Frontal cortex (tissue), 4 donors: Measurements from ENCODE around the gene CLEC11A. TPM values are rescaled to one million over a fixed set of nuclear protein-coding genes. Genes with fewer than 3 reads are reported as not detected.
A peak's percentile ranks its signal among the peaks of the same experiment; 100 is the strongest.

ENCODE experiments used
- DNase-seq, 2 donors: peaks; one replicate each; pipeline ENCODE4 v3.0.0; 2012; ENCODE audit warnings: low spot score in 2 of 2
- FAIRE-seq: peaks from 2 replicates; lab custom pipeline; 2012; peaks lifted over from hg19 to GRCh38; lab: Jason Lieb, UNC
- total RNA-seq: library from RNA; depleted of rRNA; stranded (reverse); fragments of >200 nt; gene quantifications from one replicate; pipeline ENCODE4 v1.2.3, GENCODE V29; 2014
- donor health status: control.
- donor health status: control.
- donor health status: control.

Gene CLEC11A
- total RNA-seq, 1 donor from 2014 or later, result 2.4 TPM

DNA sequence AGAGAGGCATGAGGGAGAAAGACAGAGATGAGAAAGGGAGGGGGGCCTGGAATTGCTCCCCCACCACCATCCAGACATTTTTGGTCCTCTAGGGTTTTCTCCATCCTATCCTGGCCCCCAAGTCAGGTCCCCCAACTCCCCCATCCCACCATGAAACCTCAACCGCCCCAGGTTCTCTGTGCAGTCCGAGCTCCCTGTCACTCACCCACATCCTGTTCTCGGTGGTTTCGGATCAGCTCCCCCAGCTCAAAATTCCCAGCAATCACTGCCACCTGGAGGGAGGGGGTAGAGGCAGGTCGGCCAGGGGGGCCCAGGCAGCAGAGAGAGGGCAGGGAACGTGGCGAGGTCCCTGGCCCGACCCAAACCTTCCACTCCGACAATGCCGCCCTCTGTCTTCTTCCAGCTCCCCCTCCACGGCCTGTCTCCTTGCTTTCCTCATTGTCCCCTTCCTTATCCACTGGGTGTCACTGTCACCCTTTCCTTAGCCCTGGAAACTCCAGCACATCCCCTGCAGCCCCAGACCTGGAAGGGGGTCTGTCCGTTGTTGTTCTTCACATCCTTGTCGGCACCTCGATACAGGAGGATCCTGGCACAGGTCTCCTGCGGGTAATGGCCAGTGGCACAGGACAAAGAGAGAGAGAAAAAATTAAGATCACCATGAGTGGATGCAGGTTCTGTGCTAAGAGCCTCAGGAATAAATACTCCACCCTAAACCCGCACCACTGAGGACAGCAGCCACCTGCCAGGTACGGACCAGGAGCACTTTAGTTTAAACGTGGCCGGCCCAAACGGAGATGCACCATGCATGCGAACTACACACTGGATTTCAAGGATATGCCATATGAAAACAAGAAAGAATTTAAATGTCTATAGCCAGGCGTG lies 19.0 kb upstream of the CLEC11A start:
- DNase-seq (no peak), FAIRE-seq (no peak)

DNA sequence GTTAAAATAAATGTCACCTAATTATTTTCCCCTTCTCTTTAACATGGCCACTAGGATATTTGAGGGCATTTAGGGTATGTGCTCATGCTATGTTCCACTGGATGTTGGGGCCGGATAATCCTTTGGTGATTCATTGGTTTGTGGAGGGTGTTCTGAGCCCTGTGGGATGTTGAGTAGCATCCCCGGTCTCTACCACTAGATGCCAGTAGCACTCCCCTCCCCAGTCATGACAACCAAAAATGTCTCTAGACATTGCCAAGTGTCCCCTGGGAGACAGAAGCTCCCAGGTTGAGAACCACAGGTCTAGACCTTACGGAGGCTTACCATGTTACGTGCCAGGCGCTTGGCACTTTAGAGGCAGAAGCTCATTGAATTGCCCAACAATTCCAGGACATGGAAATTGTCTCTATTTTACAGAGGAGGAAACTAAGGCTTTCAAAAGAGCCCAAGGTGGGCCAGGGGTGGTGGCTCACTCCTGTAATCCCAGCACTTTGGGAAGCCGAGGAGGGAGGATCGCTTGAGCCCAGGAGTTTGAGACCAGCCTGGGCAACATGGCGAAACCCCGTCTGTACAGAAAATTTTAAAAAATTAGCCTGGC lies 17.6 kb upstream of the CLEC11A start:
- DNase-seq (peak; percentile 67 to 83), FAIRE-seq (no peak)

DNA sequence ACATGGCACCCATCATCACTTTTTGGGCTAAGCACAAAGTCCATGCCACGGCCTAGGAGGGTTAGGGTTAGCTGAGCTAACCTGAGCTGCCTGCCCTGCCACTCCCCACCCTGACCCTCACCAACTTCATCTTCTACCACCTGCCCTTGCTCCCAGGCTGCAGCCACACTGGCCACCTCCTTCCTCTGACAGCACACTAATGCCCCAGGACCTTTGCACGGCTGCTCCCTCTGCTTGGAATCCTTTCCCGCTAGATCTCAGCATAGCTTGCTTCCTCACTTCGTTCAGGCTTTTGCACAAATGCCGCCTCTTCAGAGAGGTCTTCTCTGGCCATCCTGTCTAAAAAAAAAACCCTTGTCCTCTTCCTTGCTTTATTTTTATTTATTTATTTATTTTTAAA lies 16.8 kb upstream of the CLEC11A start:
- FAIRE-seq (no peak), DNase-seq (no peak)

DNA sequence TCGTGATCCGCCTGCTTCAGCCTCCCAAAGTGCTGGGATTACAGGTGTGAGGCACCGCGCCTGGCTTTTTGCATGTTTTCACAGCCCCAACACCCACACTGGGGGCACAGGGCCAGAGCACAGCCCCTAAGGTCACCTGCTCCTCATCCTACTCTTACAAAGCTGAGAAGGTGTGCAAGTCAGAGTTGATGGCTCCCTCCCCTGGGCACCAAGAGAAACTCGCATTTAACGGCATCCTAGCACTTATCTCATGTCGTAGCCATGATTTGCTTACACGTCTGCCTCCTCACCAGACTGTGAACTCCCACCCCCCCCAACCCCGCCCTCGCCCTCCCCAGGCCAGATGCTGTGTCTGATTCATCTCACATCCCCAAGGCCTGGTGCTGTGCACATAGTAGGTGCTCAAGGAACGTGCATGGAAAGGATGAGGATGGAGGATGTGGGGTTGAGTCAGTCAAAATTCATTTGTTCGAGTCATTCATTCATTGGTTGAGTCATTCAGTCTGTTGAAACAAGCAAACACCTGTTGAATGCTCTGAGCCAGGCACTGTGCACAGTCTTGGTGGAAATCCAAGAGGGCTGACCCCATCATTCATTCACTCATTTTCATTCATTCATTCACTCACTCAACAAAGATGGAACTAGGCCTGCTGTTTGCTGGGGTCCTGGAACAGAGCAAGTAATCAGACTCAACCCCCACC lies 14.8 kb upstream of the CLEC11A start:
- FAIRE-seq, result no peak
- DNase-seq, result no peak

DNA sequence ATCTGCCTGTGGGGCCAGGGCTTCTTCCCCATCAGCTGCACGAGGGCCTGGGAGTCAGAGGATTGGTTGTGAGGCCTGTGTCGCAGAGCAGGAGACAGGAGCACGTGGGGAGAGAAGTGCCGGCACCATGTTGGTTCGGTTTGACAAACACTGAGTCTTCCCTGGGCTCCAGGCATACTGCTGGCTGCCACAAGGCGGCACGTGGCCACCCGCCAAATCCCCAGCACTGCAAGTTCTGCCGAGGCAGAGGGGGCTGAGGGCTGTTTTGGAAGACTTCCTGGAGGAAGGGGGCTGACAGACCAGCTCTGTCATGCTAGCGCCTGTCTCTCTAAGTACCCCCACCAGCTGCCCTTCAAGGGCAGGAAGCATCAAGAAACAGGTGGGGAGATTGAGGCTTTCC lies 13.1 kb upstream of the CLEC11A start:
- FAIRE-seq, result no peak
- DNase-seq, result no peak

DNA sequence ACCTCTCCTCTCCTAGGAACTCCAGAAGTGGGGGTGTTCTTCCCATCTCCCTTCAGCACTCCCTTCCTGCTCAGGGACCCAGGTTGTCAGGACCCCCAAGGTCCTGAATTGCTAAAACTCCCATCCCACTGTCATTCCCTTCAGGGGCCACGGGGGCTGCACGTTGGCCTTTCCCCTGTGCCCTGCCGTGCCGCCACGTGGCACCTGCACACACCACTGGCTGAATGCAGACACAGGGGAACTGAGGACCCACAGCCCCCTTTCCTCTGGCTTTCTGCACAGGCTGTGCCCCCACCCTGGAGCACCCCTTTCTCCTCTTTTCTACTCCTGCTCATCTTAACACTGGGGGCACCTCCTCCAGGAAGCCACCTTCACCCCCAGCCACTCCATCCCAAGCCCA lies 12.6 kb upstream of the CLEC11A start:
- DNase-seq (no peak), FAIRE-seq (no peak)

DNA sequence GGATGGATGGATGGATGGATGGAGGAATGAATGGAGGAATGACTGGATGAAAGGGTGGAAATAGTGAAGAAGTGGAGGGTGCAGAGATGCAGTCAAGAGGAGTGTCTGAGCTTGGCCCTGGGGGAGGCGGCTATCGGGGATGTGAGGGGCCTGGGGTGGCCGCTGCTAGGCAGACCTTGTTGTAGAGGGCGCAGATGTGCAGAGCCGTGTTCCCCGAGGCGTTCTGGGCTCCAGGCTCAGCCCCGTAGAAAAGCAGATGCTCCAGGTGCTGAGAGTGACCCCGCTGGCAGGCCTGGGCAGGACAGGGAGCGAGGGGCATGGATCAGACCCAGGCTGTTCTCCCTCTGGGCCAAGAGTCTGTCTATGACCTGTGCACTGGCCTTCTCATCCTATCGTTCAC lies 12.0 kb upstream of the CLEC11A start:
- FAIRE-seq, result no peak
- no peak for DNase-seq

DNA sequence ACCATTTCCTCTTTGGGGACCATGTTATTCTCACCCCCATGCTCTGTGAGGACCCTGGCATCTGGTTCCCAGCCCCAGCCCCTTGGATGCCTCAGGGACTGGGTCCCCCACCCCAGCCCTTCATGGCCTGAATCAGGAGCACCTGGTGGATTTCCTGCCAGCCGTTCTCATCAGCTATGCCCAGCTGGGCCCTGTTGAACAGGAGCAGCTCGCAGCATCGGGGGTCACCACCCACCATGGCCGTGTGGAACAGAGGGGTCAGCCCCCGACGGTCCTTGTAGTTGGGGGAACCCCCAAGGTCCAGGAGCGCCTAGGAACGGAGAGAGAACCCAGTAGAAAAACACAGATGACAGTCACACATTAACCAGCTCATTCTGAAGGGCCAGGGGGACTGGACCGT lies 11.4 kb upstream of the CLEC11A start:
- FAIRE-seq (no peak), DNase-seq (no peak)

DNA sequence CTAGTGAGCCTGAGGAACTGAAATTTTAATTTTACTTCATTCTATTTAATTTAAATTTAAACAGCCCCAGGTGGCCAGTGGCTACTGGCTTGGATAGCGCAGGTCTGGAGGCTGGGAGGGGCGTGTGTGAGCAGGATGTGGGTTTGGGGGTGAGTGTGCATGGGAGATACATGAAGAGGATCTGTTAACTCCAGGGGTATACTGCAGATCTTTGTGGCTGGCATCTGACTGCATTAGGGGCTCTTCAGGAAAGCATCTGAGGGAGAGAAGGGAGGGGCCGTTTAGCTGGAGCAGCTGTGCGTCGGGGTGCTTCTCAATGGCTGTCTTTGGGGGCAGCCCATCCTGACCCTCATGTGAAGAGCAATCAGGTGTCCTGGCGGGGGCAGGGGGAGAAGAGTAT lies 10.3 kb upstream of the CLEC11A start:
- FAIRE-seq, result no peak

DNA sequence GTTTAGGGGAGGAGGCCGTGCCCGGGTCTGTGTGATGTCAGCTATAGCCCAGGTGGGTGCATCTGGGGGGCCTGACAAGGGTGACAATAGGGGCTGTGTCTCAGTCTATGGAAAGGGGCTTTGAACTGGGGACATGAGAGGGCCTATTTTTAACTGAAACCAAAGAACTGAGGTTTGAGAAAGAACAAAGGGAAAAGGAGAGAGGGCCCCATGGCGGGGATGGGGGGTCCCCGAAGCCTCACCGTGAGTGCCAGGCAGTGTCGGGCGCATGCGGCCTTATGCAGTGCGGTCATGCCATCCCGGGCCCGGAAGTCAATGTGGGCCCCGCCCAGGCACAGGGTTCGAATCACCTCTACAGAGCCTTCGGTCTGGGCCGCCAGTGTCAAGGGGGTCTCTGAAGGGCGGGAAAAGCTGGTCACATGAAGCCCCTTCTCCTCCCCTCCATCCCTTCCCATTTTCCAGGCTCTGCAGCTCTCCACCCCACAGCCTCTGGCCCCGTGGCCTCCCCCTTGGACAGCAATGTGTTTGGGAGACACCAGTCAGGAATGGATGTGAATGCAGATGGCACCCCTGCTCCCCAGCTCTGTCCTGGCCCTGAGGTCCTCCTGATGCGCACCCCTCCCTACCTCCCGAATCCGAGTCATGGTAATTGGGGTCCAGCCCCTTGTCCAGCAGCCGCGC lies 9.5 kb upstream of the CLEC11A start:
- DNase-seq (no peak), FAIRE-seq (no peak)

More for the DNA sequence above, 10.3 kb upstream of the CLEC11A start:
- DNase-seq, result no peak

DNA sequence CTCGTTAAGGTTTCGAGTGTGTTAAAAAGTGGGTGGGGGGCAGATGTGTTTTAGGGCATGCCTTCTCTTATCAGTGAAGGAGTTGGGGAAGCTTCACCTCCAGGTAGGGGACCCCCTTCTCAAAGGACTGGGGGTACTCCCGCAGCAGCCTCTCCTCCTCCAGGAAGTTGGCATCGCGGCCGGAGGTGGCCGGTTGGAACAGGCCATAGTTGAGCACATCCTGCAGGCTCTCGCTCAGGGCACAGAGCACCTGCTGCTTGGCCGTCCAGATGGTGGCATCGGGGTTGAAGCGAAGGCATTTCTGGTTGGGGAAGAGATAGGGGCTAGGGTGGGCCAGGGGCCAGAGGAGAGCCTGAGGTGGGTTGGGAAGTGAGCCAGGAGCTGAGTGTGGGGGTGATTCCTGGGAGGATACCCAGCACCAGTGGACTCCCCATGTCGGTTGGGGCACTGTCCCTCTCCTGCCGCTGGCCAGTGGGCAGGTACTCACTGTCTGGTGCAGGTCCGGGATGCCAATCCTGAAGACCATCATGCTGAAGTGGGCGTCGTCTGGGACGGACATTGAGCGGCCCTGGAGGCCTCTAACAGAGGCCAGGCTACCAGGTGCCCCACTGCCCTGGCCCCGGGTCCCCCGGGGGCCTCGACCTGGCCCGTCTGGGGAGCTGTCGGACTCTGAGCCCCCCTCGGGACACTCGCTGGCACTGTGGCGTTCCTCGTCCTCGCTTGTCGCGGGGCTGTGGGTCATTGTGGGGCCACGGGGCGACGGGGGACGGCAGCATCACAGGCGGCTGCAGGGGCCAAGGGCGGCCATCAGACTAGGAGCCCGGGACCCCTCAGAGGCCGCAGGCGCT lies 6.8 kb upstream of the CLEC11A start:
- DNase-seq (no peak), FAIRE-seq (no peak)

DNA sequence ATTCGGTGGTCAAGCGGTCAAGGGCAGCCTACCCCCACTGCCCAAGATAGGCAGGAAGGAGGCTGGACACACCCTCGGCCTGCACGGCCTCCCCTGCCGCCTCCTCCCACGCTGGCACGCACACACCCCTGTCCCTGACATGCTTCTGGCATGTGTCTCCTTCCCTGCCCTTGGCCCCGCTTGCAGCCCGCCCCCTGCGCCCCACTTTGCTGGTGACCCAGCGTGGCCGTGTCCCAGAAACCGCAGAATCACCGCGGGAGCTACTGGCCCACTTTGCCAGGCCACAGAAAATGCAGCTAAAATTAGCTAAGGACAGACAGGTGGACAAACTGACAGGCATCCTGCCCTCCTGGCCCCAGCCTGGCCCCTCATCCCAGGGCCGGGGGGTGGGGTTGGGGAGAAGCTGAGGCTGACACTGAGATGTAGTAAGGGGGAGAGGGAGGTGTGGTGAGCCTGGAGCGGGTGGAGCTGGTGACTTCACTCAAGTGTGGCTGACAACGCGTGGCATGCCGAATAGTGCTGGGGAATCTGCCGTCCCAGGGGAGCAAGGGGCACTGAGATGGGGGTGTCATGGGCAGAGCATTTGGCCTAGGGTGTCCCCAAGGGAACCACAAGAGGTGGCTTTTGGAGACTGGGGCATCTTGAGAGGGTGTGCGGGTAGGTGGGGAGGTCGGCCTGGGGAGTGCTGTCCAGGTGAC lies 6.0 kb upstream of the CLEC11A start:
- FAIRE-seq, result no peak

DNA sequence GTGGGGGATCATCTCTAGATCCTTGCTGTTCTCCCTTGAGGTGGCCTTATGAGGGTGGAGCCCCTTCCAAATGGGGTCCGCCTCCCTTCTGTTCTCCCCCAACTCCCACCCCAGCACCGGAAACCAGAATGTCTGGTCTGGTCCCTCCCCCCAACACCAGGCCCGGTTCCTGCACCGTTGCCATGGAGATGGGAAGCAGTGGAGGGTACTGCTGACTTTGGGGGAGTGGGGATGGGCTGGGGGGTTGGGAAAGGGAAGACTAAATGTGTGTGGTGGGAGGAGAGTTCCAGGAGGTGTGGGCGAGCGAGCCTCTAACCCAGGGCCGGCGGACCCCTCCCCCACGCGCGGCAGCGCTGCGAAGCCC lies 5.3 kb upstream of the CLEC11A start:
- FAIRE-seq, result no peak
- no peak for DNase-seq

More for the DNA sequence above, 6.0 kb upstream of the CLEC11A start:
- no peak for DNase-seq

DNA sequence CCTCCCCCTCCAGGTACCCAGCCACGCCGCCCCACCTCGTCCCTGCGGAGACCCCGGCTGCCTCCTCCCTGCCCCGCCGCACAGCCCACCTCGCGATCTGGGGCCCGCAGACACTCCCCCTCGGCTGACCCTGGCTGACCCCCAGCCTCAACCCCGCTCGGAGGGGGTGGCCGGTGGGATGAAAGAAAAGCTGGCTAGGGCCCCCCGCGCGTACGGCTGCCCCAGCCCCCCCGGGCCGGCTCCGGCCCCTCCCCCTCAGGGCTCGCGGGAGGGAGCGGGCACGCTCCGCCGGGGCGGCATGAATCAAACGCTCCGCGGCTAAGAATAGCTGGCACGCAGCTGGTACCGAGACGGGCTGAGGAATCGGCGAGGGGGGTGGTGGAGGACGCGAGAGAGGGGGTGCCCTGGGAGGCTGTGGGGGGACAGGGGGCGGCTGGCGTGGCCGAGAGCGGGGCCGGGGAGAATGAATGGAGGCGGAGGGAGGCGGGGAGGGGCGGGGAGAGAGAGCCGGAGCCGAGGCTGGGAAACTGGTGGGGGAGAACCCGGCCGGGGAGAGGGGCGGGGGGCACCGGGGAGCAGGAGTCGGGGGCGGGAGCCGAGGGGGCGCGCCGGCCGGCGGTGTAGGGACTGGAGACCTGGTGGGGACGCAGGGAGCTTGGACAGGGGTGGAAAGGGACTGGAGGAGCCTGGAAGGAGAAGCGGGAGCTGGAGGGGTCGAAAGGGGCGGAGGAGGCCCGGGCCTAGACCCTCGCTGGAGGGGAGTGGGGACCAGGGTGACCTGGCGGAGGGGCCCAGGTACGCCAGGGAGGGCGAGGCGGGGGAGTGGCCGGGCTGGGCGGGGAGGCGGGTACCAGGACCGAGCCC lies 4.7 kb upstream of the CLEC11A start:
- DNase-seq (peak in 1 of 2 donors; percentile 75), FAIRE-seq (no peak)

DNA sequence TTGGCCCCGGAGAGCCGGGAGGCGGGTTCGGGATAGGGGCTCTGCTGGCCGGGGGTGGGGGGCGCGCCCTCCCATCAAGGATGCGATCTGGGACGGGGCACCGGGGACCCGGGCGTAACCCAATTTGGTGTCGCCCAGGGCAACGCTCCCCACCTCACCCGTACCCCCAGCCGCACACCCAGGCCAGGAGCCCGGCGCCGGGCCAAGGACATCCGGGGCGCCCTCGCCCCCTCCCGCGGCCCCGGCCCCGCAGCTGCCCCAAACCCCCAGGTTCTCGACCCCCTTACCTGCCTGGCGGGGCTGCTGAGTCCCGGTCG lies 4.1 kb upstream of the CLEC11A start:
- no peak for FAIRE-seq
- no peak for DNase-seq

DNA sequence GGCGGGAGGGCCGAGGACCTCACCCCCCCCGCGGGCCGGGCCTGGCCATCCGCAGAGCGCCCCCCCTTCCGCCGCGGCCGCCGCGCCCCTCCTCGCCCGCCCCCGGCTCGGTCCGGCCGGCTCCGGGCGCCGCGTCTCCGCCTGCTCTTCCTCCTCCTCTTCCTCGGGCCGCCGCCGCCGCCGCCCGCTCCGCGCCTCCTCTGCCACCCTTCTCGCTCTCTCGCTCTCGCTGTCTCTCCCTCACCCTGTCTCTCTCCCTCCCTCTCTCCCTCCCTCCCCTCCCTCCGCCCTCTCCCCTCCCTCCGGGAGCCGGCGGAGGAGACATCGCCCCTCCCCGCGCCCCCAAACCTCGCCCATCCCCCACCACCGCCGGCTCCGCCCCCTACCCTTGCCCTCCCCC lies 3.6 kb upstream of the CLEC11A start, which contains the start of gene SHANK1:
Gene SHANK1 (minus strand): TSS at position 237 of the 400 bp plus-strand sequence. CDS start 2,883 bp downstream, outside the sequence.
- FAIRE-seq (no peak), DNase-seq (no peak)

DNA sequence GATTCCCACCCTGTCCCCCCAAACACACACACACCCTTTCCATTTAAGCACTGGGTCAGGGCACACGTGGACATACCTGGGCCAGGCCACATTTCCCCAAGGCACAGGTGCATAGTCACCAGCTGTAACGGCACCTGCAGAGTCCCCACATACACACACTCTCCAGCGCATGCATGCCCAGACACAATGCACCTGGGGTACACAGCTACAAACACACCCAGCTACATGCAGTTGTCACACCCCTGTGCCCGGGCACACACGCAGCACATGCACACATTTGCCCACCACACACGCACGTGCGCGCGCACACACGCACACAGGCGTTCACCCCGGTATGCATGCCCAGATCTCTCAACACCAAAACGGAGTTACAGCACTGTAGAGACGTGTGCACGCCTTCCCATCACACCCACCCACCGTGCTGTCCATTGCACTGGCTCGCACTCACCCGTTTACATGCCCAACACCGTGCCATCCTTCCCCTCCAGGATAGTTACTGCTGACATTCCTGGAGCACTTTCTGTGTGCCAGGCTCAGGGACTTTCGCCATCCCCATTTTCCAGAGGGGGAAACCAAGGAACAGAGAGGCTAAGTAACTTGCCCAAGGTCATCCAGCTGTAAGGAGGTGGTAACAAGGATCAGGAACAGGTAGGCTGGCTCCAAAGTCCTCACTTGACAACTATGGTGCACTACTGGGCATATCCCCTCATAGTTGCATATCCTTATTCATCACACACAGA lies 2.8 kb upstream of the CLEC11A start:
- DNase-seq (peak in 1 of 2 donors; percentile 14), FAIRE-seq (no peak)
